Uterus (tissue), 4 donors: ENCODE data around the gene CHN2. TPM values are rescaled to one million over a fixed set of nuclear protein-coding genes. Genes with fewer than 3 reads are reported as not detected.

ENCODE experiments used
- DNase-seq, 2 donors: peaks; one replicate each; pipeline ENCODE4 v3.0.0-alpha.2; 2019 to 2020
- H3K27ac ChIP-seq, 2 donors: fragments of 200-600 bp; sonication (generic); 1 replicate in 1 of 2; 2 replicates in 1 of 2; pipeline ENCODE4 v1.5.1; 2016 to 2018
- H3K27me3 ChIP-seq, 2 donors: fragments of 200-600 bp; sonication (generic); one replicate each; pipeline ENCODE4 v1.5.1; 2018 to 2019; ENCODE audit warnings: control low read depth in 1 of 2
- H3K36me3 ChIP-seq, 2 donors: fragments of 200-600 bp; sonication (generic); one replicate each; pipeline ENCODE4 v1.5.1; 2019; ENCODE audit warnings: control low read depth in 1 of 2
- H3K4me1 ChIP-seq, 2 donors: fragments of 200-600 bp; sonication (generic); one replicate each; pipeline ENCODE4 v1.5.1; 2018 to 2019; ENCODE audit warnings: control low read depth in 1 of 2
- H3K4me3 ChIP-seq, 2 donors: fragments of 200-600 bp; sonication (generic); 1 replicate in 1 of 2; 2 replicates in 1 of 2; pipeline ENCODE4 v1.5.1; 2018 to 2019; ENCODE audit warnings: mild to moderate bottlenecking in 1 of 2
- H3K9me3 ChIP-seq, 2 donors: fragments of 200-600 bp; sonication (generic); one replicate each; pipeline ENCODE4 v1.5.1; 2019; ENCODE audit warnings: control low read depth in 1 of 2
- CTCF ChIP-seq, 4 experiments: fragments of 200-600 bp in 2 of 4; fragments of 450-650 bp in 2 of 4; sonication (generic) in 2 of 4; IDR thresholded peaks; one replicate each; pipeline ENCODE4 v1.5.1; 2016 to 2019; ENCODE audit warnings: antibody characterized with exemption in 4 of 4, mild to moderate bottlenecking in 2 of 4, moderate library complexity in 1 of 4
- POLR2A ChIP-seq, 2 donors: fragments of 450-650 bp; IDR thresholded peaks; one replicate each; pipeline ENCODE4 v1.6.1; 2016; ENCODE audit warnings: antibody characterized with exemption in 2 of 2, mild to moderate bottlenecking in 1 of 2, moderate library complexity in 1 of 2
- intact Hi-C: fragments of 100-400 bp; cut with DNase I; formaldehyde crosslinking; loops from one replicate; pipeline ENCODE4 v1.15.1; 2023; ENCODE audit warnings: low total_unique reads
- total RNA-seq, 4 donors: library from RNA; depleted of rRNA in 3 of 4; stranded (reverse); fragments of >200 nt in 3 of 4; gene quantifications; one replicate each; pipeline versions ENCODE4 v1.1.0 to v1.2.4, GENCODE V29; 2014 to 2023
- donor health status: DM: yes; HTN: yes; CAD: no.

The CHN2 gene
- total RNA-seq, 4 donors from 2014 or later: 9.8 to 22.9 (median 18.3) TPM

GRCh38 chr7:29434380-29434768 lies 239.8 kb downstream of the CHN2 start:
- no peak for DNase-seq
- TF ChIP-seq CTCF (IDR thresholded peaks at IDR 0.05): no peak
- H3K27ac ChIP-seq: no peak overlapping the region
- H3K4me1 ChIP-seq: no peaks in the 10 kb centered on the region
- no peak overlapping the region for H3K4me3 ChIP-seq
- H3K36me3 ChIP-seq: no peaks in the 10 kb centered on the region
- H3K27me3 ChIP-seq: no peaks in the 10 kb centered on the region
- H3K9me3 ChIP-seq: no peaks in the 10 kb centered on the region
- intact Hi-C loops: no loop called here

- Histone ChIP-seq H3K4me1 (no peaks in the 10 kb centered on the region), H3K27ac (no peak overlapping the region), H3K27me3 (no peaks in the 10 kb centered on the region), H3K4me3 (no peak overlapping the region), H3K36me3 (no peaks in the 10 kb centered on the region), H3K9me3 (no peaks in the 10 kb centered on the region)
- DNase-seq: no peak
- TF ChIP-seq POLR2A (IDR thresholded peaks at IDR 0.05) (no peak), CTCF (IDR thresholded peaks at IDR 0.05) (no peak)
- intact Hi-C loops: no loop called here
Observed at GRCh38 chr7:29435167-29435566, 240.6 kb downstream of the CHN2 start.

GRCh38 chr7:29435902-29436301 lies 241.3 kb downstream of the CHN2 start:
- Histone ChIP-seq H3K4me1 (no peaks in the 10 kb centered on the region), H3K4me3 (no peak overlapping the region), H3K27me3 (no peaks in the 10 kb centered on the region), H3K36me3 (no peaks in the 10 kb centered on the region), H3K27ac (no peak overlapping the region), H3K9me3 (no peaks in the 10 kb centered on the region)
- TF ChIP-seq CTCF (IDR thresholded peaks at IDR 0.05) (no peak), POLR2A (IDR thresholded peaks at IDR 0.05) (no peak)
- intact Hi-C loops: no loop called here
- DNase-seq: no peak

GRCh38 chr7:29442146-29442545 lies 247.6 kb downstream of the CHN2 start:
- Histone ChIP-seq H3K27ac (no peak overlapping the region), H3K36me3 (no peaks in the 10 kb centered on the region), H3K4me1 (no peaks in the 10 kb centered on the region), H3K9me3 (no peaks in the 10 kb centered on the region), H3K27me3 (no peaks in the 10 kb centered on the region), H3K4me3 (no peak overlapping the region)
- intact Hi-C loops: no loop called here
- DNase-seq: no peak
- TF ChIP-seq POLR2A (IDR thresholded peaks at IDR 0.05): no peak
- TF ChIP-seq CTCF (IDR thresholded peaks at IDR 0.05): no peak

GRCh38 chr7:29443552-29443951 lies 249.0 kb downstream of the CHN2 start:
- Histone ChIP-seq H3K27ac (no peak overlapping the region), H3K36me3 (no peaks in the 10 kb centered on the region), H3K9me3 (no peaks in the 10 kb centered on the region), H3K4me1 (no peaks in the 10 kb centered on the region), H3K4me3 (no peak overlapping the region), H3K27me3 (no peaks in the 10 kb centered on the region)
- TF ChIP-seq POLR2A (IDR thresholded peaks at IDR 0.05) (no peak), CTCF (IDR thresholded peaks at IDR 0.05) (no peak)
- intact Hi-C loops: no loop called here
- DNase-seq: no peak
